HEK293 (cell line): ENCODE measurements around the gene DCUN1D4.

ENCODE experiments used
- CTCF ChIA-PET: fragments of 350-600 bp; formaldehyde crosslinking; extraction: SDS; loops from one replicate; lab custom pipeline; 2021; ENCODE audit warnings: antibody characterized with exemption; lab: Yijun Ruan, JAX
- POLR2A ChIA-PET: fragments of 300-600 bp; formaldehyde crosslinking; extraction: SDS; loops from one replicate; lab custom pipeline; 2020; ENCODE audit warnings: antibody characterized with exemption, inconsistent platforms; lab: Yijun Ruan, JAX
- H3K27ac ChIP-seq: fragments of 200-500 bp; sonication (Bioruptor generic); 2 replicates; pipeline ENCODE4 v1.5.1; 2014; ENCODE audit warnings: low read depth, low read length, control low read depth, inconsistent platforms; ENCODE audit errors: extremely low read depth
- H3K36me3 ChIP-seq, 2 experiments: fragments of 200-500 bp in 1 of 2; sonication (Bioruptor generic) in 1 of 2; 1 replicate in 1 of 2; 2 replicates in 1 of 2; pipeline ENCODE4 v1.5.1; 2014 to 2017; ENCODE audit warnings: inconsistent platforms in 2 of 2, low read length in 2 of 2; ENCODE audit not compliant: control insufficient read depth in 2 of 2, insufficient read depth in 1 of 2
- H3K4me1 ChIP-seq: fragments of 200-500 bp; sonication (Bioruptor generic); 2 replicates; pipeline ENCODE4 v1.5.1; 2014; ENCODE audit warnings: mild to moderate bottlenecking, low read length, inconsistent platforms; ENCODE audit not compliant: control insufficient read depth, insufficient read depth
- H3K4me3 ChIP-seq: 2 replicates; pipeline ENCODE4 v1.5.1; 2011; ENCODE audit warnings: low read depth, mild to moderate bottlenecking, control low read depth, low read length, moderate library complexity
- H3K9me3 ChIP-seq: fragments of 200-500 bp; sonication (Bioruptor generic); 2 replicates; pipeline ENCODE4 v1.5.1; 2014; ENCODE audit warnings: low read depth, low read length, inconsistent platforms; ENCODE audit not compliant: control insufficient read depth, insufficient read depth
- BCL11A ChIP-seq: fragments of 450-650 bp; formaldehyde crosslinking; IDR thresholded peaks from 2 replicates; pipeline ENCODE4 v1.5.1; 2016; ENCODE audit warnings: low read depth, missing biosample characterization, missing genetic modification characterization
- KLF9 ChIP-seq: fragments of 450-650 bp; formaldehyde crosslinking; IDR thresholded peaks from 2 replicates; pipeline ENCODE4 v1.5.1; 2016; ENCODE audit warnings: missing biosample characterization, missing genetic modification characterization, low read depth
- MYNN ChIP-seq: fragments of 450-650 bp; formaldehyde crosslinking; IDR thresholded peaks from 2 replicates; pipeline ENCODE4 v1.5.1; 2016; ENCODE audit warnings: missing biosample characterization, missing genetic modification characterization, borderline replicate concordance
- OSR2 ChIP-seq: fragments of 450-650 bp; formaldehyde crosslinking; IDR thresholded peaks from 2 replicates; pipeline ENCODE4 v1.5.1; 2016; ENCODE audit warnings: missing biosample characterization, missing genetic modification characterization
- OVOL3 ChIP-seq: fragments of 450-650 bp; formaldehyde crosslinking; IDR thresholded peaks from 2 replicates; pipeline ENCODE4 v1.5.1; 2016; ENCODE audit warnings: missing biosample characterization, missing genetic modification characterization
- ZBTB21 ChIP-seq: fragments of 450-650 bp; formaldehyde crosslinking; IDR thresholded peaks from 2 replicates; pipeline ENCODE4 v1.5.1; 2017; ENCODE audit warnings: missing biosample characterization, missing genetic modification characterization
- ZFP3 ChIP-seq: fragments of 450-650 bp; formaldehyde crosslinking; IDR thresholded peaks from 2 replicates; pipeline ENCODE4 v1.5.1; 2016; ENCODE audit warnings: low read depth, missing biosample characterization, missing genetic modification characterization
- ZFP69B ChIP-seq: fragments of 450-650 bp; formaldehyde crosslinking; IDR thresholded peaks from 2 replicates; pipeline ENCODE4 v1.5.1; 2016; ENCODE audit warnings: missing biosample characterization, missing genetic modification characterization
- ZNF112 ChIP-seq: fragments of 450-650 bp; formaldehyde crosslinking; IDR thresholded peaks from 2 replicates; pipeline ENCODE4 v1.5.0; 2017; ENCODE audit warnings: missing biosample characterization, missing genetic modification characterization
- ZNF146 ChIP-seq: fragments of 450-650 bp; formaldehyde crosslinking; IDR thresholded peaks from 2 replicates; pipeline ENCODE4 v1.5.1; 2016; ENCODE audit warnings: missing biosample characterization, missing genetic modification characterization
- ZNF169 ChIP-seq: fragments of 450-650 bp; formaldehyde crosslinking; IDR thresholded peaks from 2 replicates; pipeline ENCODE4 v1.5.1; 2016; ENCODE audit warnings: missing biosample characterization, missing genetic modification characterization
- ZNF19 ChIP-seq: fragments of 450-650 bp; formaldehyde crosslinking; IDR thresholded peaks from 2 replicates; pipeline ENCODE4; 2016; ENCODE audit warnings: missing biosample characterization, missing genetic modification characterization, low read depth
- ZNF202 ChIP-seq: fragments of 450-650 bp; formaldehyde crosslinking; IDR thresholded peaks from 2 replicates; pipeline ENCODE4 v1.5.1; 2016; ENCODE audit warnings: missing biosample characterization, missing genetic modification characterization, borderline replicate concordance
- ZNF274 ChIP-seq, 2 experiments: fragments of 200-500 bp in 1 of 2; fragments of 450-650 bp in 1 of 2; sonication (Bioruptor generic) in 1 of 2; formaldehyde crosslinking in 1 of 2; IDR thresholded peaks; 2 replicates each; pipeline versions ENCODE4 v1.5.1 to v1.6.1; 2014 to 2016; ENCODE audit warnings: borderline replicate concordance in 1 of 2, inconsistent platforms in 1 of 2, low read length in 1 of 2, missing biosample characterization in 1 of 2, missing genetic modification characterization in 1 of 2
- ZNF324 ChIP-seq: fragments of 450-650 bp; formaldehyde crosslinking; IDR thresholded peaks from 2 replicates; pipeline ENCODE4 v1.5.1; 2016; ENCODE audit warnings: missing biosample characterization, missing genetic modification characterization
- ZNF354C ChIP-seq: fragments of 450-650 bp; formaldehyde crosslinking; IDR thresholded peaks from 2 replicates; pipeline ENCODE4 v1.5.1; 2016; ENCODE audit warnings: missing biosample characterization, missing genetic modification characterization, low read depth, borderline replicate concordance
- ZNF426 ChIP-seq: fragments of 450-650 bp; formaldehyde crosslinking; IDR thresholded peaks from 2 replicates; pipeline ENCODE4 v1.5.1; 2017; ENCODE audit warnings: missing biosample characterization, missing genetic modification characterization, mild to moderate bottlenecking, inconsistent platforms, moderate library complexity
- ZNF530 ChIP-seq: fragments of 450-650 bp; formaldehyde crosslinking; IDR thresholded peaks from 2 replicates; pipeline ENCODE4 v1.5.1; 2016; ENCODE audit warnings: low read depth, missing biosample characterization, missing genetic modification characterization
- ZNF544 ChIP-seq: fragments of 450-650 bp; formaldehyde crosslinking; IDR thresholded peaks from 2 replicates; pipeline ENCODE4 v1.5.0; 2017; ENCODE audit warnings: missing biosample characterization, missing genetic modification characterization
- ZNF561 ChIP-seq: fragments of 450-650 bp; IDR thresholded peaks from 2 replicates; pipeline ENCODE4 v1.5.1; 2018; ENCODE audit warnings: missing biosample characterization, missing genetic modification characterization, borderline replicate concordance
- ZNF747 ChIP-seq: fragments of 450-650 bp; formaldehyde crosslinking; IDR thresholded peaks from 2 replicates; pipeline ENCODE4 v1.5.1; 2016; ENCODE audit warnings: missing biosample characterization, missing genetic modification characterization
- ZNF776 ChIP-seq: fragments of 450-650 bp; formaldehyde crosslinking; IDR thresholded peaks from 2 replicates; pipeline ENCODE4 v1.5.0; 2017; ENCODE audit warnings: missing biosample characterization, missing genetic modification characterization, borderline replicate concordance
- ZNF791 ChIP-seq: fragments of 450-650 bp; formaldehyde crosslinking; IDR thresholded peaks from 2 replicates; pipeline ENCODE4 v1.5.1; 2016; ENCODE audit warnings: missing biosample characterization, missing genetic modification characterization
- ZNF830 ChIP-seq: fragments of 450-650 bp; IDR thresholded peaks from 2 replicates; pipeline ENCODE4 v1.5.0; 2018; ENCODE audit warnings: missing biosample characterization, missing genetic modification characterization, low read depth, mild to moderate bottlenecking, moderate library complexity
- TF ChIP-seq, protein P1 (sequence below): fragments of 450-650 bp; formaldehyde crosslinking; IDR thresholded peaks from 2 replicates; pipeline ENCODE4 v1.5.1; 2016; ENCODE audit warnings: missing biosample characterization, missing genetic modification characterization
- TF ChIP-seq, protein P2 (sequence below): fragments of 450-650 bp; formaldehyde crosslinking; IDR thresholded peaks from 2 replicates; pipeline ENCODE4 v1.5.1; 2017; ENCODE audit warnings: missing biosample characterization, missing genetic modification characterization
- TF ChIP-seq, protein P3 (sequence below): fragments of 450-650 bp; formaldehyde crosslinking; IDR thresholded peaks from 2 replicates; pipeline ENCODE4 v1.5.1; 2016; ENCODE audit warnings: missing biosample characterization, missing genetic modification characterization
- TF ChIP-seq, protein P4 (sequence below): fragments of 450-650 bp; formaldehyde crosslinking; IDR thresholded peaks from 2 replicates; pipeline ENCODE4 v1.5.1; 2016; ENCODE audit warnings: missing biosample characterization, missing genetic modification characterization

Gene DCUN1D4

DNA sequence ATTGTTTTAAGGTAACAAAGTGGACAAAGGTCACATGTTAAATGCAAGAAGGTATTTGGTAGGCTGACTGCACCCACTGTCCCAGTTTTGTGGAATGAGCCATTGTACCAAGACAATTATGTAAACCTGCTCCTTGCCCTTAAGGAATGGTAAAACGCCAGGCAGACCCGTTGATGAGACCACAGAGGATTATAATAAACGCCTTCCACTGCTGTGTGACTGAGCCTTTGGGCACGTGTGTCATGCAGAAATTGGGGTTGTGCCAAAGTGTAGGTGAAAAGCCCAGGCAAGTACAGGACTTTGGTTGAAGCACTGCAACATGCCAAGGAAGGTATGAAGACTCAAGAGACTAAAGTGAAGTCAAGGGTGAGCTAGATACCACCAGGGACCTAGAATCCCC lies 117.5 kb downstream of the DCUN1D4 start:
- ChIA-PET POLR2A (no interaction called here), CTCF (no interaction called here)
- Histone ChIP-seq H3K27ac (no peak overlapping the region), H3K9me3 (no peaks in the 10 kb centered on the region), H3K36me3 (no peaks in the 10 kb centered on the region), H3K4me1 (no peaks in the 10 kb centered on the region), H3K4me3 (no peak overlapping the region)
- no peak for TF ChIP-seq ZNF791
- TF ChIP-seq ZNF544 (tag by site-specific recombination), result no peak
- no peak for TF ChIP-seq KLF9 (tag by site-specific recombination)
- no peak for TF ChIP-seq ZNF354C (tag by site-specific recombination)
- no peak for TF ChIP-seq ZFP3 (tag by site-specific recombination)
- no peak for TF ChIP-seq ZNF112 (tag by site-specific recombination)
- TF ChIP-seq ZNF426 (tag by site-specific recombination), result no peak
- TF ChIP-seq ZNF202 (tag by site-specific recombination), result no peak
- TF ChIP-seq ZNF747, result no peak
- no peak for TF ChIP-seq OSR2 (tag by site-specific recombination)
- no peak for TF ChIP-seq ZNF830 (tag by site-specific recombination)
- TF ChIP-seq ZFP69B, result no peak
- TF ChIP-seq ZNF169 (tag by site-specific recombination), result no peak
- TF ChIP-seq, protein P1, sequence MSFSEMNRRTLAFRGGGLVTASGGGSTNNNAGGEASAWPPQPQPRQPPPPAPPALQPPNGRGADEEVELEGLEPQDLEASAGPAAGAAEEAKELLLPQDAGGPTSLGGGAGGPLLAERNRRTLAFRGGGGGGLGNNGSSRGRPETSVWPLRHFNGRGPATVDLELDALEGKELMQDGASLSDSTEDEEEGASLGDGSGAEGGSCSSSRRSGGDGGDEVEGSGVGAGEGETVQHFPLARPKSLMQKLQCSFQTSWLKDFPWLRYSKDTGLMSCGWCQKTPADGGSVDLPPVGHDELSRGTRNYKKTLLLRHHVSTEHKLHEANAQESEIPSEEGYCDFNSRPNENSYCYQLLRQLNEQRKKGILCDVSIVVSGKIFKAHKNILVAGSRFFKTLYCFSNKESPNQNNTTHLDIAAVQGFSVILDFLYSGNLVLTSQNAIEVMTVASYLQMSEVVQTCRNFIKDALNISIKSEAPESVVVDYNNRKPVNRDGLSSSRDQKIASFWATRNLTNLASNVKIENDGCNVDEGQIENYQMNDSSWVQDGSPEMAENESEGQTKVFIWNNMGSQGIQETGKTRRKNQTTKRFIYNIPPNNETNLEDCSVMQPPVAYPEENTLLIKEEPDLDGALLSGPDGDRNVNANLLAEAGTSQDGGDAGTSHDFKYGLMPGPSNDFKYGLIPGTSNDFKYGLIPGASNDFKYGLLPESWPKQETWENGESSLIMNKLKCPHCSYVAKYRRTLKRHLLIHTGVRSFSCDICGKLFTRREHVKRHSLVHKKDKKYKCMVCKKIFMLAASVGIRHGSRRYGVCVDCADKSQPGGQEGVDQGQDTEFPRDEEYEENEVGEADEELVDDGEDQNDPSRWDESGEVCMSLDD, result no peak
- no peak for TF ChIP-seq ZNF19 (tag by site-specific recombination)
- no peak for TF ChIP-seq ZNF324 (tag by site-specific recombination)
- no peak for TF ChIP-seq ZNF146 (tag by site-specific recombination)
- no peak for TF ChIP-seq OVOL3 (tag by site-specific recombination)

DNA sequence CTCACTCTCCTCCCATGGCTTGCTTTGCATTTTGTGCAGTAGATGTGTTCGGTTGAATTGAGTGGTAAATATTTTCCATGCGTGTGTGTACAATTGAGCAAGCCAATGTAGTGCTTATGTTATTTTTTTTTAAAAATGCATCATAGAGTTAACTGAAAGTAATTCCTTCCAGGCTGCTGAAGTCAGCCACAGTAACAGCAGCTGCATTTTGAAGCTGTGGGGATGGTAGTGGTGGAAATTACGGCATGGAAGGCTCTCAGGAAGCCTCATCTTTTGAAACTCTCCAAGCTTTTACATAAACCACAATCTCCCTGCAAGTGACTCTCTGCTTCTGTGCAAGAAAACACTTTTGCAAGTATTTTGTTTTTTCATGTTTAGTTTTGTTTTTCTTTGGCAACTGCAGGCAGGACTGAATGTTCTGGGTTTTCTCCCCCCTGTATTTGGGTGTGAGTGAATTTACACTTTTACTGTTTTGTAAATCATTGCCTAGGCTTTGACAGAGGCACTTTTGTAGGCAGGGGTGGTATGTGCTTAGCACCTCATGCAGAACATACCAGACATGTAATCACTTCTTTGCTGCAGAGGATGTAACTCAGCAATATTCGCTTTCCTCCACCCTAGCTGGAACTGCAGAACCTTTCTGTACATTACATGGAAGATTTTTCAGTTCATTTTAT lies 121.0 kb downstream of the DCUN1D4 start:
- ChIA-PET CTCF (interaction anchor here (0.7 kb wide), 1 partner anchor 9 kb away, joined by 4 read pairs; no protein-coding TSS in a partner anchor), POLR2A (no interaction called here)
- H3K9me3 ChIP-seq, result no peaks in the 10 kb centered on the region
- H3K36me3 ChIP-seq, result no peaks in the 10 kb centered on the region
- no peaks in the 10 kb centered on the region for H3K4me1 ChIP-seq
- H3K4me3 ChIP-seq, result no peak overlapping the region
- no peak overlapping the region for H3K27ac ChIP-seq
- TF ChIP-seq ZNF561 (tag by site-specific recombination), result no peak
- TF ChIP-seq, protein P2, sequence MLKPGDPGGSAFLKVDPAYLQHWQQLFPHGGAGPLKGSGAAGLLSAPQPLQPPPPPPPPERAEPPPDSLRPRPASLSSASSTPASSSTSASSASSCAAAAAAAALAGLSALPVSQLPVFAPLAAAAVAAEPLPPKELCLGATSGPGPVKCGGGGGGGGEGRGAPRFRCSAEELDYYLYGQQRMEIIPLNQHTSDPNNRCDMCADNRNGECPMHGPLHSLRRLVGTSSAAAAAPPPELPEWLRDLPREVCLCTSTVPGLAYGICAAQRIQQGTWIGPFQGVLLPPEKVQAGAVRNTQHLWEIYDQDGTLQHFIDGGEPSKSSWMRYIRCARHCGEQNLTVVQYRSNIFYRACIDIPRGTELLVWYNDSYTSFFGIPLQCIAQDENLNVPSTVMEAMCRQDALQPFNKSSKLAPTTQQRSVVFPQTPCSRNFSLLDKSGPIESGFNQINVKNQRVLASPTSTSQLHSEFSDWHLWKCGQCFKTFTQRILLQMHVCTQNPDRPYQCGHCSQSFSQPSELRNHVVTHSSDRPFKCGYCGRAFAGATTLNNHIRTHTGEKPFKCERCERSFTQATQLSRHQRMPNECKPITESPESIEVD (tag by site-specific recombination), result no peak
- no peak for TF ChIP-seq ZBTB21 (tag by site-specific recombination)
- TF ChIP-seq ZNF274 (IDR thresholded peaks at IDR 0.05; ENCODE audit: low read length), result no peak
- no peak for TF ChIP-seq ZNF274 (tag by site-specific recombination; IDR thresholded peaks at IDR 0.05; ENCODE audit: borderline replicate concordance)
- TF ChIP-seq, protein P3, sequence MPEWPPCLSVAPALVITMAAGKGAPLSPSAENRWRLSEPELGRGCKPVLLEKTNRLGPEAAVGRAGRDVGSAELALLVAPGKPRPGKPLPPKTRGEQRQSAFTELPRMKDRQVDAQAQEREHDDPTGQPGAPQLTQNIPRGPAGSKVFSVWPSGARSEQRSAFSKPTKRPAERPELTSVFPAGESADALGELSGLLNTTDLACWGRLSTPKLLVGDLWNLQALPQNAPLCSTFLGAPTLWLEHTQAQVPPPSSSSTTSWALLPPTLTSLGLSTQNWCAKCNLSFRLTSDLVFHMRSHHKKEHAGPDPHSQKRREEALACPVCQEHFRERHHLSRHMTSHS, result no peak
- TF ChIP-seq ZNF426 (tag by site-specific recombination), result no peak
- no peak for TF ChIP-seq ZNF530
- TF ChIP-seq MYNN, result no peak
- TF ChIP-seq ZNF776, result no peak
- TF ChIP-seq, protein P4, sequence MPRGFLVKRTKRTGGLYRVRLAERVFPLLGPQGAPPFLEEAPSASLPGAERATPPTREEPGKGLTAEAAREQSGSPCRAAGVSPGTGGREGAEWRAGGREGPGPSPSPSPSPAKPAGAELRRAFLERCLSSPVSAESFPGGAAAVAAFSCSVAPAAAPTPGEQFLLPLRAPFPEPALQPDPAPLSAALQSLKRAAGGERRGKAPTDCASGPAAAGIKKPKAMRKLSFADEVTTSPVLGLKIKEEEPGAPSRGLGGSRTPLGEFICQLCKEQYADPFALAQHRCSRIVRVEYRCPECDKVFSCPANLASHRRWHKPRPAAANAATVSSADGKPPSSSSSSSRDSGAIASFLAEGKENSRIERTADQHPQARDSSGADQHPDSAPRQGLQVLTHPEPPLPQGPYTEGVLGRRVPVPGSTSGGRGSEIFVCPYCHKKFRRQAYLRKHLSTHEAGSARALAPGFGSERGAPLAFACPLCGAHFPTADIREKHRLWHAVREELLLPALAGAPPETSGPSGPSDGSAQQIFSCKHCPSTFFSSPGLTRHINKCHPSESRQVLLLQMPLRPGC (tag by site-specific recombination), result no peak
- no peak for TF ChIP-seq BCL11A (tag by site-specific recombination)
